ENCODE measurements around the gene CSK.

CSK gene

DNA sequence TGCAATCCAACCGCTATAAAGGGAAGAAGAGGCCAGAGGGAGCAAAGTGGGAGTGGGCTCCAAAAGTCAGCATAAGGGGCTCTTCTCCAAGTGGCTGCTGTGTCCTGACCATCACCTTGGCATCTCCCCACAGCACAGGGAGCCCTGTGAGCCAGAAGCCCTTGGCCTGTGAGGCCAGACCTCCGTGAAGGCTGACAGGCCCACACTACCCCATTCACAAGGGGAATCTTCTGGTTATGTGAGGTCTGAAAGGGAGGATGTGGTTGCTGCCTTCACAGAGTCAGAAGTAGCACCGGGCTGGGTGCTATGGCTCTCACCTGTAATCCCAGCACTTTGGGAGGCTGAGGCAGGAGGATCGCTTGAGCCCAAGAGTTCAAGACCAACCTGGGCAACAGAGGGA lies 63.7 kb downstream of the CSK start:
- no peak for DNase-seq

GRCh38 chr15:74847432-74847831 lies 65.6 kb downstream of the CSK start:
- peak; percentile 58 for DNase-seq

GRCh38 chr15:74850393-74850792 lies 68.5 kb downstream of the CSK start:
- no peak for DNase-seq

GRCh38 chr15:74851960-74852359 lies 70.1 kb downstream of the CSK start:
- DNase-seq = no peak
